HG02571 (cell line): ENCODE data around the gene EEPD1.
"Not testable (repeated sequence)": the region's sequence is repeated elsewhere in the genome, so short reads cannot be mapped to it uniquely, and the experiment has no call there.

Source experiments
- ATAC-seq: cut with Tn5 transposase; IDR thresholded peaks from one replicate; pipeline ENCODE4 v1.9.1; 2021; ENCODE audit warnings: mild to moderate bottlenecking, moderate library complexity; ENCODE audit not compliant: unreplicated experiment

Gene EEPD1

GRCh38 chr7:36128448-36129047 lies 24.5 kb upstream of the EEPD1 start:
- no peak for ATAC-seq

DNA sequence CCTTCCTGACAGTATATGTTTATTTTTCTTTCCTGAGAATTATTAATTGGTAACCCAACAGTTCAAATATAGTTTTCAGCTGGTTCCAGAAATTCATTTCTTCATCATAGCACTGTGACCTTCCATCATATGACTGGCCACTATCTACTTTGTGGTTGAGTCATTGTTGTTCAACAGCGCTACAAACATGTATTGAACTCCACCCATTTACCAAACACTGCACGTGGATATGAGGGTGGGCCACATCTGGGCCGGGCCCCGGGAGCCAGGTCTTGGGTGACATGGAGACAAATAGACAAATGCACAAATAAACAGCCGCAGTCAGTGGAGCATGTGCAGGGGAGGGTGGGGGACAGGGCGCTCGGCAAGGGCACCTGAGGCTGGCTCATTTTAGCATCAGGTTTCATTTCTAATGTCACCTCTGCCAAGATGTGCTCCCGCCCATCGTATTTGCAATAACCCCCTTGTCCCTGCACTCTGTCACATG lies 24.0 kb upstream of the EEPD1 start:
- ATAC-seq = no peak

DNA sequence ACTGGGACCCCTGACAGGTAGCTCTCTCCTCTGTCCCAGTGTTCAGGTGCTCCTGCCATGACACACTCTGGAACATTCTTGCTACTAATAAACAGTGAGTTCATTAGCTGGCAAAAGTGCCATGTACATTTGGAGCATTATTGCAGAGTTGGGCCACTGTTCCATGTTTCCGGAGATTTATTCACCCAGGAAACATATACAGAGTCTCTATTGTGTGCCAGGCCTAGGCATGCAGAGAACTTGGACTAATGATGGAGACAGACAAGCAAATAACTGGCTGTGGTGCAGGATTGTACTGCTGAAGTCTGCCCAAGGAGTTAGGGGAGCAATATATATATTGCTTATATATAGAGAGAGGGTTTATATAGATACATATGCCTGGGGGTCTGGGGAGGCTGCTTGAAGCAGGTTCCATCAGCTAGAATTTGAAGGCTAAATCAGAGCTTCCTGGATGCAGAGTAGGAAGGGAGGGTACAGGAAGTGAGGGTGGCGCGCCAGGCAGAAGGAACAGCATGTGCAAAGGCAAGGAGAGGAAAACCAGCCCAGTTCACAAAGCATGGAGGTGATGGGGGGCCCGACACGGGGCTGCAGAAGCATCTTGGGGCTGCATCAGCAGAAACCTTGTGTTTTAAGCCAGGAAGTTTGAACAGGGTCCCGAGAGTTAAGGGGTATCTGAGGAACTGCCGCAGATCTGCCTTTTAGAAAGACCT lies 22.7 kb upstream of the EEPD1 start:
- ATAC-seq = no peak

DNA sequence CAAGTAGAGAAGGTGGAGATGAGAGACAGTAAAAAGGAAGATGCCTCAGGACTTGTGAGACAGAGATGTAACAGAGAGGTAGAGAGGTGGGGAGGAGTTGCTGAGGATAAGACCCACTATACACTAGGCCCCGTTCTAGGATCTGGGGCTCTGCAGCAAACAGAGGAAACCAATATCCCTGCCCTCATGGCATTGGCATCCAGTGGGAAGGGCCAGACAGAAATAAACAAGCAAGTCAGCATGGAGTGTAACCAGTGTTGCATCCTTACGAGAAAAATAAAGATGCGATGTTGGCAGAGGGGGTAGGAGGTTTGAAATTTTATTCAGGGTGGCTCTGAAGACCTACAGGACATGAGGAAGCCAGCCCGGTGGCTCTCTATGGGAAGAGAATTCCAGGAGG lies 22.0 kb upstream of the EEPD1 start:
- no peak for ATAC-seq

DNA sequence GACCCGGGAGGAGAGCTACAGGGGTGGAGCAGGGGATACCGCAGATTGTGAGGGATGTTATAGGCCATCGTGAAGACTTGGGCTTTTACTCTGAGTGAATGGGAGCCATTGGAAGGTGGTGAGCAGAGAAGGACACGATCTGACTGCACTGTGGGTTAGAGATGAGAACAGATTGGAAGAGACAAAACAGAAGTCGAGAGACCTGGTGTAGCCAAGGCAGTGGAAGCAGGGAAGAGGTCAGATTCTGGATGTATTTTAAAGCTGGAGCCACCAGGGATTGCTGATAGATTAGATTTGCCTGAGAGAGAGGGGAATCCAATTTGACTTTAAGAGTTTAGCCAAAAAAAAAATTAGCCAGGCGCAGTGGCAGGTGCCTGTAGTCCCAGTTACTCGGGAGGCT lies 21.6 kb upstream of the EEPD1 start:
- ATAC-seq = no peak

DNA sequence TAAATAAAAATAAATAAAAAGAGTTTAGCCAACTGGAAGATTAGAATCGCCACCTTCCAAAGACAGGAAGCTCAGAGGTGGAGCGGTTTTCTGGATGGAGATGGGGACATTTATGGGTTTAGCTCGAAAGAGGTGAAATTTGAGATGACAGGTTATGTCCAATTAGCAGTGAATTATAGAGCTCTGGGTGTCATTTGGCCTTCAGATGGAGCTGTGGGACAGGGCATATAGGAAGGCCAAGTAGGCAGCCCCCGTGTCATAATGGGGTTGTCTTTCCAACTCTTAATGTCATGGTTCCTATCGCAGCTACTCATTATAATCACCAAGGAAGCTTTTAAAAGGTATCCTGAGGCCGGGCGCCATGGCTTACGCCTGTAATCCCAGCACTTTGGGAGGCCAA lies 21.0 kb upstream of the EEPD1 start:
- no peak for ATAC-seq

GRCh38 chr7:36135700-36136099 lies 17.4 kb upstream of the EEPD1 start:
- ATAC-seq = no peak

DNA sequence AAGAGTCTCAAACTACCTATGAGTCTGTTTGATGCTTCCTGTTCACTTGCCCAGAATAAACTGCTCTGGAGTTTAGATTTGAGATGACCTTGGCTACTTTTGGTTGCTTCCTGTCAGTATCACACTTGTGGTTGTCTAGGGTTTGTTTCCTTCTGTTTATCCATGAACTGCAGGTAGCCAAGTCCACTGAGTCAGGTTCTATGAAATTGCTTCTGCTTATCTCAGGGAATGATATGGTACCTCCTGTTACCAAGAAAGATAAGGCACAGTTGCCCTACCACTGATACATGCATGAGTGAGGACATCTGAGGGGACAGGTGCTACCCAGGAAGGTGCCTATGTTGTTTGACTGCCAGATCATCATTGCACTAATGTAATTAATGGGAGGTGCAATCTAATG lies 15.8 kb upstream of the EEPD1 start:
- ATAC-seq = no peak

- no peak for ATAC-seq
Observed at GRCh38 chr7:36137754-36138153, 15.3 kb upstream of the EEPD1 start.

GRCh38 chr7:36138209-36138608 lies 14.8 kb upstream of the EEPD1 start:
- ATAC-seq = no peak

DNA sequence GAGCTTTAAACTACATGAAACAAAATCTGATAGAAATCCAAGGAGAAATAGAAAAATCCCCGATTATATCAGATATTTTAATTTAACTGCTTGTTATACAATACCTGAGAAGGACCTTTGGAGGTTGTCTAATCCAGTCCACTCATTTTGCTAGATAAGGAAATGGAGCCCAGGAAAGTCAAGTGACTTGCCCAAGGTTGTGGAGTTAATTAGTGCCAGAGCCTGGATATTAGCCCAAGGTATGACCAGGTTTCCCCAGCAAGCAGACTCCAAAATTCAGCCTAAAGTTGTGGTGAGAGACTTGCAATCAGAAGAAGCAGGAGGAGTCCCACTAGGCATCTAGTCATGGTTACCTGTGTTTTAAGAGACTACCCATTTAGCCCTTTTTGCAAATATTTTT lies 11.7 kb upstream of the EEPD1 start:
- ATAC-seq = no peak

- no peak for ATAC-seq
Observed at GRCh38 chr7:36141850-36142249, 11.2 kb upstream of the EEPD1 start.

DNA sequence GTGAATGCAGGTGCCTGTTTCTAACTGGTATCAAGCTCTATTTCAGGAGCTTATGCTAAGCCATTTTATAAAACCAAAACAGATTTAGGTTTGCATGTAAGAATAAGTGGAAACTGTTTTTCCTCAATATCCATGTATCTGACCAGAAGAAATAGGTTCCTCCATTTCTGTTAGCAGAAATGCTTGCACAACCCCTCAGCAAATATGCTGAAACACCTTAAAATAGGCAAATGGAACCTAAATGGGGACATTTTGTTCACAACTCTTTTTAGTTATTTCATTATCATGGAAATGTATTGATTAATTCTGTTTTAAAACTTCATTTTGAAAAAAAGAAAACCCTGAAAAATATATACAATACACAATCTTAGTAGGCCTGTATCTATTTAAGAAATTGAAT lies 8.9 kb upstream of the EEPD1 start:
- no peak for ATAC-seq

GRCh38 chr7:36145686-36146085 lies 7.4 kb upstream of the EEPD1 start:
- ATAC-seq = no peak

- ATAC-seq = no peak
Observed at GRCh38 chr7:36147361-36147760, 5.7 kb upstream of the EEPD1 start.

- ATAC-seq = no peak
Observed at GRCh38 chr7:36148422-36149065, 4.5 kb upstream of the EEPD1 start.

DNA sequence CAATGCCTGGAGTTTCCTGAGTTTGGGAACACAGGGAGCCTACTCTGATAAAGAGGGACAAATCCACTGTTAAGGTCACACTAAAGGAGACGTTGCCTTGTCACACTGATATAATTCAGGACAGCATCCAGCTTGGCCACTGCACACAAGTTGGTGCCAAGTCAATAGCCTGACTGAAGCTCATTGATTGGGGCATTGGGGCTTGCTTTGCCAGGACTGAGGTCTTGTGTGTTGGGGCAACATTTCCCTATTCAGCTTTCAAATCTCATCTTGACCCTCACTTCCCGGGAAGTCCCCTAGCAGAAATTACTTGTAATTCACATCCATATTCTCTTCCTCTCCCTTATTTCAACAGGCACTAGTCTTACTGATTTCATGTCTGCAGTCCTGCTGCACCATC lies 3.8 kb upstream of the EEPD1 start:
- not testable (repeated sequence) for ATAC-seq

GRCh38 chr7:36149694-36150452 lies 3.2 kb upstream of the EEPD1 start:
- no peak for ATAC-seq

DNA sequence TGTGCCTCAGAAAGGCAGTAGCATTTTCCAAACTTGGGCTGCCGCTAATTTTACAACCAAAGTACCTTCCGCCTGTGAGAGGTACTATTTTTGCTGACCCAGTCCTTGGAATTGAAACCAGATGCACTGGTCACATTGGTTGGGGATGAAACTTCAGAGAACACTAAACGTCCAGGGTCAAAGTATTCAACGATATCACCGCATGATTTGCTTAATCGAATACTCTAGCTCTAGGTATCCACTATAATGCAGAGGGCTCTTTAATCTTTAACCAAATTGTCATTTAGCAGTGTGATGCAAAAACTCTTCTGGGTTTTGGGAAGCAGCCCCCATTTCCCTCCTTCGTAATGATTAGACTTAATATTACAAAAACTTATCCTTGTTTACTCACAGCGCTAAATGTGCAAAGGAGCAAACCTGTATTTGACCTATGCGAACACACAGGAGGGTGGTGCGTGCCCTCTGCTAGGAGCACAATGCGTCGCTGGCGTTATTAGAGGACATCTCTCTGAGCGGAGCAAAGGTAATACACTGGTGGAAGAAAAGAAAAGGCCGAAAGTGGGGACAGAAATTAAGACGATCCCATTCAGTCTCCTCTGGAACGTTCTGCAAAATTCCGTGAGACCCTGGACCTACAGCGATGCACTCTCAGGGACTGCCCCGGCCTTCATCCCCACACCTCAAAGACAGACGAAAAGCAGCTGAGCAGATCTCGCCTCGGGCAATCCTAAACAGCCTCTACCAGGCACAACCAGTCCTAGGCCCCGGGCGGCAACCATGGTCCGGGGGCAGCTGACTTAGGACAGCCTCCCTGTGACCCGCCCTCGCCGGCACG lies 916 bp upstream of the EEPD1 start:
- ATAC-seq = no peak

- peak; percentile 6 for ATAC-seq
Observed at GRCh38 chr7:36153571-36154097, 580 bp downstream of the EEPD1 start.
